Activated T-helper 17 cell treated with anti-CD3 and anti-CD28 coated beads, Interleukin-2, amount 50 U/mL, for 72 hours (primary cell): ENCODE data around the gene ZNF350. TPM values are rescaled to one million over a fixed set of nuclear protein-coding genes. Genes with fewer than 3 reads are reported as not detected.
"Not testable (repeated sequence)": the region's sequence is repeated elsewhere in the genome, so short reads cannot be mapped to it uniquely, and the experiment has no call there.

Experiments
- ATAC-seq: fragments of 150-1000 bp; cut with Tn5 transposase; replicated peaks from 2 replicates; pipeline ENCODE4 v1.10.0; 2021; ENCODE audit warnings: mild to moderate bottlenecking, moderate library complexity
- H3K27ac Mint-ChIP-seq: one replicate; pipeline ENCODE4 v1.8.0; 2022; ENCODE audit warnings: mixed read lengths
- H3K27me3 Mint-ChIP-seq: one replicate; pipeline ENCODE4 v1.8.0; 2022; ENCODE audit warnings: mixed read lengths
- H3K36me3 Mint-ChIP-seq: one replicate; pipeline ENCODE4 v1.8.0; 2022; ENCODE audit warnings: low read depth, mild to moderate bottlenecking, mixed read lengths
- H3K4me1 Mint-ChIP-seq: one replicate; pipeline ENCODE4 v1.8.0; 2022; ENCODE audit warnings: mixed read lengths
- H3K4me3 Mint-ChIP-seq: one replicate; pipeline ENCODE4 v1.8.0; 2022; ENCODE audit warnings: mild to moderate bottlenecking, mixed read lengths
- H3K9me3 Mint-ChIP-seq: one replicate; pipeline ENCODE4 v1.8.0; 2022; ENCODE audit warnings: mixed read lengths
- total RNA-seq, 2 donors: library from RNA; stranded (reverse); gene quantifications; one replicate each; pipeline ENCODE4 v1.2.3, GENCODE V29; 2022

The ZNF350 gene
- 10 to 100 TPM in 1 of 2 donors, 1 to 10 TPM in 1; 6.2 to 12.8 TPM for total RNA-seq

DNA sequence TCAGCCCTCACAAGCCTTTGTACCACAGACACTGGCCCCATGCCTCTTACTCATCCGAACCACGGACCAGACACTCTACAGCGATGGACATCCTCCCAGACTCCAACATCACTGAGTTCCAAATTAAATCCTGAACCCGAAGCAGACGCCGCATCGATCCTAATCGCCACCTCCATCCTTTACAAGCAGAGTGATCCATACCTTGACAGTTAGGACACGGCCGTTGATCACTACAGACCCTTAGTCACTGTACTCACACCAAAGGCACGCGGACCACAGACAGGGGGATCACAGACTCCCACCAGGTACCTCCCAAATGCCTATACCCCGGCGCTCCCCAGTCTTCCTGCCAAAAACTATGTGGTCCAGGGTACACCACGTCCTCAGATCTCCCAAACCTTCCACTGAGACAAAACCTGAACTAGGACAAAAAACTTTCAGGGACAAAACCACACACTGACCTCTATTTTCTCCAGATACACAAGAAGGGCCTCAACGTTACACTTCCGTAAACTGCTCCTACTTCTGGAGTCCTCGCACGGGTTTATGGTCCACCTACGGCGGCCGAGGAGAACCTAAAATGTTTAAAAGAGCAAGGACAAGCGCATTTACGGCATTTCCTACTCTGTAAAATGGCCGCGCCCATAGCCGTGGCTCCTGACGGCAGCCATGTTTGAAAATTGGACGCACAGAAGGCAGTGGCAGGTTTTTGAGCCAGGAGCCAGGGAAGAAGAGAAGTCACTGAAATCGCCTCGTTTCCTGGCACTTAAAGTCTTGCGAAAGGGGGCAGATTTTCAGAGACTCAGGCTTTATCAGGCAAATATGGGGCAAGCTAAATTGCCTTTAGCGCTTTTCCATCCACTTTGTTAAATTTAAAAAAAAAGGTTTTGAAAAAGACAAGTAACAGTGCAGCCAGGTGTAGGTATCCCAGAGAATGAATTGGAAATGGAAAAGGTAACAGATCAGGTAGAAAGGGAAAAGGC lies at the start of gene ZNF350:
Gene ZNF350 (minus strand): TSS at position 532 of the 983 bp plus-strand sequence. CDS start 12,480 bp downstream, outside the sequence.
- peaks cover 36% of the 10 kb centered on the region for H3K36me3 Mint-ChIP-seq
- H3K27me3 Mint-ChIP-seq, result no peaks in the 10 kb centered on the region
- peak; percentile 98 for ATAC-seq
- peaks cover 33% of the 10 kb centered on the region for H3K9me3 Mint-ChIP-seq
- H3K27ac Mint-ChIP-seq, result peak within 1 kb of the TSS; percentile 94
- peaks cover 6% of the 10 kb centered on the region for H3K4me1 Mint-ChIP-seq
- peak within 1 kb of the TSS; percentile 92 for H3K4me3 Mint-ChIP-seq

DNA sequence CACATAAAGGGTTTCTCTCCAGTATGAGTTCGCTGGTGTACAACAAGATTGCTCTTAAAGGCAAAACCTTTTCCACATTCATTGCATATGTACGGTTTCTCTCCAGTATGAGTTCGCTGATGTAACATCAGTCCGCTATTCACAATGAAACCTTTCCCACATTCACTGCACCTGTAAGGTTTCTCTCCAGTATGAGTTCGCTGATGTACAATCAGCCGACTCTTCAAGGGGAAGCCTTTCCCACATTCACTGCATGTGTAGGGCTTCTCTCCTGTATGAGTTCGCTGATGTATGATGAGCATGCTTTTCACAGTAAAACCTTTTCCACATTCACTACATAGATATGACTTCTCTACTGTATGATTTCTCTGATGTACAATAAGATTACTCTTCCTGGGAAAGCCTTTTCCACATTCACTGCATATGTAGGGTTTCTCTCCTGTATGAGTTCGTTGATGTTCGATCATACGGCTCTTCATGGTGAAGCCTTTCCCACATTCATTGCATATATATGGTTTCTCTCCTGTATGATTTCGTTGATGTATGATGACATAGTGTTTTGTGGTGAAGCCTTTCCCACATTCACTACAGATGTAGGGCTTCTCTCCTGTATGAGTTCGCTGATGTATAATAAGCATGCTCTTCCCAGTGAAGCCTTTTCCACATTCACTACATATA lies 47.5 kb upstream of the ZNF350 start:
- no peak for ATAC-seq
- H3K4me1 Mint-ChIP-seq, result no peaks in the 10 kb centered on the region
- peaks cover 26% of the 10 kb centered on the region for H3K9me3 Mint-ChIP-seq
- H3K4me3 Mint-ChIP-seq, result no peak overlapping the region
- H3K36me3 Mint-ChIP-seq, result peaks cover 65% of the 10 kb centered on the region
- H3K27me3 Mint-ChIP-seq, result no peaks in the 10 kb centered on the region
- H3K27ac Mint-ChIP-seq, result no peak overlapping the region

DNA sequence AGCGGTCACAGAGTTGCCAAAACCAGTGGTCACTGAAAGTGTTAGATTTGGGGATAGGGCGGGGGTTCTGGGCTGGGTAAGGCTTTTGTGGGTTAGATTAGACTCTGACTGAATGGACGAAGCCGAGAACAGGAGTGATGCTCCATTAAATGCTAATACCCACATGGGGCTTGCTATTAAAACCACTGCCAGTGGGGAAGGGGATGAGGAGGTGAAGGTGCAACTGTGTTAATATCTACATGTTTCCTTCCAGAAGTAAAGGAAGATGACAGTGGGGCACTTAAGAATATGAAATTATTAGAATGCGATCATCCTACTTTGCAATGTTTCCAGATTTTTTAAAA lies 42.1 kb upstream of the ZNF350 start:
- Mint-ChIP-seq H3K4me3 (peak overlapping the region; percentile 97), H3K27ac (peak overlapping the region; percentile 95), H3K4me1 (no peaks in the 10 kb centered on the region), H3K27me3 (no peaks in the 10 kb centered on the region), H3K36me3 (peaks cover 46% of the 10 kb centered on the region), H3K9me3 (peaks cover 23% of the 10 kb centered on the region)
- ATAC-seq, result peak; percentile 20

- Mint-ChIP-seq H3K27ac (peak within 1 kb of the TSS; percentile 95), H3K36me3 (peaks cover 47% of the 10 kb centered on the region), H3K9me3 (peaks cover 21% of the 10 kb centered on the region), H3K4me1 (no peaks in the 10 kb centered on the region), H3K4me3 (peak within 1 kb of the TSS; percentile 97), H3K27me3 (no peaks in the 10 kb centered on the region)
- ATAC-seq, result peak; percentile 97
These were observed 41.6 kb upstream of the ZNF350 start, which contains the start of gene ZNF614 for GRCh38 chr19:52028027-52028779. ZNF614 (minus strand) TSS chr19:52028379; CDS start chr19:52025745, 2,634 bp downstream.

DNA sequence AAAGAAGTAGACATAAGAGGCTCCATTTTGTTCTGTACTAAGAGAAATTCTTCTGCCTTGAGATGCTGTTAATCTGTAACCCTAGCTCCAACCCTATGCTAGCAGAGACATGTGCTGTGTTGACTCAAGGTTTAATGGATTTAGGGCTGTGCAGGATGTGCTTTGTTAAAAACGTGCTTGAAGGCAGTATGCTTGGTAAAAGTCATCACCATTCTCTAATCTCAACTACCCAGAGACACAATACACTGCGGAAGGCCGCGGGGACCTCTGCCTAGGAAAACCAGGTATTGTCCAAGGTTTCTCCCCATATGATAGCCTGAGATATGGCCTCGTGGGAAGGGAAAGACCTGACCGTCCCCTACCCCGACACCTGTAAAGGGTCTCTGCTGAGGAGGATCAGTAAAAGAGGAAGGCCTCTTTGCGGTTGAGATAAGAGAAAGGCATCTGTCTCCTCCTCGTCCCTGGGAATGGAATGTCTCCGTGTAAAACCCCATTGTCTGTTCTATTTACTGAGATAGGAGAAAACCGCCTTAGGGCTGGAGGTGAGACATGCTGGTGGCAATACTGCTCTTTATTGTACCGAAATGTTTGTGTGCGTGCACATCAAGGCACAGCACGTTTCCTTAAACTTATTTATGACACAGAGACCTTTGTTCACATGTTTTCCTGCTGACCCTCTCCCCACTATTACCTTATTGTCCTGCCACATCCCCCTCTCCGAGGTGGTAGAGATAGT lies 39.8 kb upstream of the ZNF350 start:
- H3K27me3 Mint-ChIP-seq, H3K27ac Mint-ChIP-seq, H3K4me1 Mint-ChIP-seq, ATAC-seq: not testable (repeated sequence)
- Mint-ChIP-seq H3K9me3 (peaks cover 22% of the 10 kb centered on the region), H3K36me3 (peaks cover 57% of the 10 kb centered on the region), H3K4me3 (peak overlapping the region; percentile 97)

DNA sequence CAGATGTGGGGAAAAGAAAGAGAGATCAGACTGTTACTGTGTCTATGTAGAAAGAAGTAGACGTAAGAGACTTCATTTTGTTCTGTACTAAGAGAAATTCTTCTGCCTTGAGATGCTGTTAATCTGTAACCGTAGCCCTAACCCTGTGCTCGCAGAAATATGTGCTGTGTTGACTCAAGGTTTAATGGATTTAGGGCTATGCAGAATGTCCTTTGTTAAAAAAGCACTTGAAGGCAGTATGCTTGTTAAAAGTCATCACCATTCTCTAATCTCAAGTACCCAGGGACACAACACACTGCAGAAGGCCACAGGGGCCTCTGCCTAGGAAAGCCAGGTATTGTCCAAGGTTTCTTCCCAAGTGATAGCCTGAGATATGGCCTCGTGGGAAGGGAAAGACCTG lies 37.8 kb upstream of the ZNF350 start:
- not testable (repeated sequence) for H3K4me3 Mint-ChIP-seq, H3K4me1 Mint-ChIP-seq, H3K27ac Mint-ChIP-seq, H3K27me3 Mint-ChIP-seq, ATAC-seq
- peaks cover 30% of the 10 kb centered on the region for H3K9me3 Mint-ChIP-seq
- peaks cover 77% of the 10 kb centered on the region for H3K36me3 Mint-ChIP-seq

- Mint-ChIP-seq H3K9me3 (peaks cover 35% of the 10 kb centered on the region), H3K27me3 (no peaks in the 10 kb centered on the region), H3K27ac (no peak overlapping the region), H3K4me3 (no peak overlapping the region), H3K4me1 (no peaks in the 10 kb centered on the region), H3K36me3 (peaks cover 92% of the 10 kb centered on the region)
- no peak for ATAC-seq
These were observed 35.6 kb upstream of the ZNF350 start for GRCh38 chr19:52022193-52022592.

GRCh38 chr19:52020506-52020905 lies 33.9 kb upstream of the ZNF350 start:
- no peak for ATAC-seq
- peaks cover 99% of the 10 kb centered on the region for H3K36me3 Mint-ChIP-seq
- H3K4me3 Mint-ChIP-seq, result no peak overlapping the region
- H3K27ac Mint-ChIP-seq, result no peak overlapping the region
- peaks cover 40% of the 10 kb centered on the region for H3K9me3 Mint-ChIP-seq
- H3K4me1 Mint-ChIP-seq, result no peaks in the 10 kb centered on the region
- no peaks in the 10 kb centered on the region for H3K27me3 Mint-ChIP-seq

GRCh38 chr19:52010674-52011073 lies 24.0 kb upstream of the ZNF350 start:
- Mint-ChIP-seq H3K4me1 (peaks cover 9% of the 10 kb centered on the region), H3K27ac (no peak overlapping the region), H3K36me3 (peaks cover 23% of the 10 kb centered on the region), H3K4me3 (no peak overlapping the region), H3K9me3 (peaks cover 9% of the 10 kb centered on the region), H3K27me3 (no peaks in the 10 kb centered on the region)
- ATAC-seq, result no peak

GRCh38 chr19:52007806-52008557 lies 21.3 kb upstream of the ZNF350 start, which contains the start of gene ZNF615:
ZNF615 (minus strand) TSS chr19:52008211; CDS start chr19:52003711, 4,500 bp downstream.
- Mint-ChIP-seq H3K4me3 (peak within 1 kb of the TSS; percentile 91), H3K9me3 (peaks cover 10% of the 10 kb centered on the region), H3K4me1 (peaks cover 9% of the 10 kb centered on the region), H3K27me3 (no peaks in the 10 kb centered on the region), H3K36me3 (peaks cover 33% of the 10 kb centered on the region), H3K27ac (peak within 1 kb of the TSS; percentile 94)
- peak; percentile 98 for ATAC-seq

GRCh38 chr19:52007451-52007805 lies 20.8 kb upstream of the ZNF350 start:
- H3K4me1 Mint-ChIP-seq, result peaks cover 9% of the 10 kb centered on the region
- H3K9me3 Mint-ChIP-seq, result peaks cover 12% of the 10 kb centered on the region
- no peaks in the 10 kb centered on the region for H3K27me3 Mint-ChIP-seq
- peaks cover 33% of the 10 kb centered on the region for H3K36me3 Mint-ChIP-seq
- ATAC-seq, result peak; percentile 8
- peak overlapping the region; percentile 91 for H3K4me3 Mint-ChIP-seq
- H3K27ac Mint-ChIP-seq, result peak overlapping the region; percentile 94

DNA sequence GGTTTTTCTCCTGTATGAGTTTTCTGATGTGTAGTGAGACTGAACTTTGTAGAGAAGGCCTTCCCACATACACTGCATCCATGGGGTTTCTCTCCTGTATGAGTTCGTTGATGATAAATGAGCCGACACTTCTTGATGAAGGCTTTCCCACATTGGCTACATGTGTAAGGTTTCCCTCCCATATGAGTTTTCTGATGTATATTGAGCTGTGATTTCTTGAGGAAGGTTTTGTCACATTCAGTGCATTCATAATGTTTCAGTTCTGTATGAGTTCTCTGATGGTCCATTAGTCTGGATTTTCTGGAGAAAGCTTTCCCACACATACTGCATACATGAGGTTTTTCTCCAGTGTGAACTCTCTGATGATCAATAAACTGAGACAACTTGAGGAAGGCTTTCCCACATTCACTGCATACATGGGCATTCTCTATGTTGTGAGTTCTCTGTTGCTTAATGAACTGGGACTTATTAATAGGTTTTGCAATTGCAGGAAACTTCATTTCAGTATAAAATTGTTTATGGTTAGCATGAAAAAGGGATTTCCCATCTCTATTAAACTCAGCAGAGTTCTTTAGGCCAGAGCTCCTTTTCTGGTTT lies 7.5 kb upstream of the ZNF350 start:
- H3K27ac Mint-ChIP-seq, result no peak overlapping the region
- ATAC-seq, result no peak
- H3K4me3 Mint-ChIP-seq, result no peak overlapping the region

DNA sequence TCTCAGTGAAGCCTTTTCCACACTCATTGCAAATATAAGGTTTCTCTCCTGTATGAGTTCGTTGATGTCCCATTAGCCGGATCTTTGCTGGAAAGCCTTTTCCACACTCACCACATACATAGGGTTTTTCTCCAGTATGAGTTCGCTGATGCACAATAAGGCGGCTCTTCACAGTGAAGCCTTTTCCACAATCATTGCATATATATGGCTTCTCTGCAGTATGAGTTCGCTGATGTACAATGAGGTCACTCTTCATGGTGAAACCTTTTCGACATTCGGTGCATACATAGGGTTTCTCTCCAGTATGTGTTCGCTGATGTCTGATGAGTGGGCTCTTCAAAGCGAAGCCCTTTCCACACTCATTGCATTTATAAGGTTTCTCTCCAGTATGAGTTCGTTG lies 6.8 kb upstream of the ZNF350 start:
- Mint-ChIP-seq H3K4me3 (no peak overlapping the region), H3K27me3 (no peaks in the 10 kb centered on the region), H3K36me3 (peaks cover 52% of the 10 kb centered on the region), H3K4me1 (no peaks in the 10 kb centered on the region), H3K9me3 (peaks cover 47% of the 10 kb centered on the region), H3K27ac (no peak overlapping the region)
- no peak for ATAC-seq

More for the DNA sequence above, 7.5 kb upstream of the ZNF350 start:
- no peaks in the 10 kb centered on the region for H3K4me1 Mint-ChIP-seq
- no peaks in the 10 kb centered on the region for H3K27me3 Mint-ChIP-seq
- H3K36me3 Mint-ChIP-seq, result peaks cover 59% of the 10 kb centered on the region
- H3K9me3 Mint-ChIP-seq, result peaks cover 40% of the 10 kb centered on the region
